Keratinocyte (primary cell): ENCODE results near the gene OLIG2. TPM values are rescaled to one million over a fixed set of nuclear protein-coding genes. Genes with fewer than 3 reads are reported as not detected.
A peak's percentile ranks its signal among the peaks of the same experiment; 100 is the strongest.

Experiments
- DNase-seq: peaks from one replicate; pipeline ENCODE4 v3.0.0-alpha.2; 2011; ENCODE audit warnings: low read depth, missing footprints, low spot score
- FAIRE-seq: peaks from 2 replicates; lab custom pipeline; 2011; peaks lifted over from hg19 to GRCh38; lab: Jason Lieb, UNC
- H2AFZ ChIP-seq: 2 replicates; pipeline ENCODE4 v1.6.0; 2012; ENCODE audit warnings: low read length, control low read depth, inconsistent platforms; ENCODE audit not compliant: control insufficient read depth
- H3K27ac ChIP-seq: 2 replicates; pipeline ENCODE4 v1.5.1; 2011; ENCODE audit warnings: low read length; ENCODE audit not compliant: control insufficient read depth, insufficient read depth
- H3K27me3 ChIP-seq: 3 replicates; pipeline ENCODE4 v1.6.0; 2011; ENCODE audit warnings: low read length; ENCODE audit not compliant: control insufficient read depth, insufficient read depth; ENCODE audit errors: extremely low read depth
- H3K36me3 ChIP-seq, 2 experiments: 2 replicates in 1 of 2; 3 replicates in 1 of 2; pipeline ENCODE4 v1.5.1; 2011; ENCODE audit warnings: low read length in 2 of 2, mild to moderate bottlenecking in 1 of 2; ENCODE audit not compliant: control insufficient read depth in 2 of 2, insufficient read depth in 2 of 2; ENCODE audit errors: extremely low read depth in 1 of 2
- H3K4me1 ChIP-seq: 3 replicates; pipeline ENCODE4 v1.5.1; 2011; ENCODE audit warnings: low read length; ENCODE audit not compliant: control insufficient read depth, insufficient read depth; ENCODE audit errors: extremely low read depth
- H3K4me2 ChIP-seq: 3 replicates; pipeline ENCODE4 v1.6.0; 2011; ENCODE audit warnings: low read depth, low read length; ENCODE audit not compliant: control insufficient read depth, insufficient read depth; ENCODE audit errors: extremely low read depth
- H3K4me3 ChIP-seq, 3 experiments: fragments of 200-600 bp in 1 of 3; sonication (generic) in 1 of 3; 2 replicates in 2 of 3; 3 replicates in 1 of 3; pipeline ENCODE4 v1.5.1; 2011 to 2016; ENCODE audit warnings: low read length in 3 of 3, mild to moderate bottlenecking in 3 of 3, control low read depth in 2 of 3, inconsistent platforms in 1 of 3, low read depth in 1 of 3, mixed read lengths in 1 of 3, mixed run types in 1 of 3, moderate library complexity in 1 of 3; ENCODE audit not compliant: control insufficient read depth in 2 of 3, insufficient read depth in 2 of 3; ENCODE audit errors: extremely low read depth in 1 of 3
- H3K79me2 ChIP-seq: 2 replicates; pipeline ENCODE4 v1.6.0; 2012; ENCODE audit warnings: low read length; ENCODE audit not compliant: control insufficient read depth, insufficient read depth
- H3K9ac ChIP-seq: 3 replicates; pipeline ENCODE4 v1.6.0; 2011; ENCODE audit warnings: low read length; ENCODE audit not compliant: control insufficient read depth, insufficient read depth; ENCODE audit errors: extremely low read depth
- H3K9me1 ChIP-seq: 3 replicates; pipeline ENCODE4 v1.6.0; 2011; ENCODE audit warnings: low read length; ENCODE audit not compliant: control insufficient read depth, insufficient read depth; ENCODE audit errors: extremely low read depth
- H3K9me3 ChIP-seq: 2 replicates; pipeline ENCODE4 v1.5.1; 2012; ENCODE audit warnings: low read depth, low read length; ENCODE audit not compliant: control insufficient read depth
- H4K20me1 ChIP-seq: 3 replicates; pipeline ENCODE4 v1.6.0; 2011; ENCODE audit warnings: low read length; ENCODE audit not compliant: control insufficient read depth, insufficient read depth; ENCODE audit errors: extremely low read depth
- EZH2 ChIP-seq: IDR thresholded peaks from one replicate; pipeline ENCODE4 v1.6.1; 2012; ENCODE audit warnings: inconsistent platforms, mild to moderate bottlenecking, low read length, moderate library complexity
- dilution Hi-C: fragments of 300-500 bp; cut with MboI; formaldehyde crosslinking; loops from one replicate; pipeline ENCODE4 v1.7.0; 2020; ENCODE audit warnings: low sequenced_read_pairs; ENCODE audit not compliant: extremely low pct_ligation_motif_present
- polyA plus RNA-seq, 5 experiments: library from polyadenylated mRNA; depleted of rRNA in 3 of 5; stranded (reverse) in 3 of 5; stranded (forward) in 1 of 5; unstranded in 1 of 5; fragments of >200 nt; gene quantifications; 1 replicate in 1 of 5; 2 replicates in 3 of 5; 3 replicates in 1 of 5; pipeline versions ENCODE4 v1.2.1 to v1.2.3, GENCODE V29; 2011 to 2012; ENCODE audit warnings: missing spikeins in 2 of 5, low read depth in 1 of 5, low replicate concordance in 1 of 5
- TF ChIP-seq, protein P1 (sequence below), 3 experiments: IDR thresholded peaks in 1 of 3; conservative IDR thresholded peaks in 1 of 3; optimal IDR thresholded peaks in 1 of 3; 2 replicates in 2 of 3; 3 replicates in 1 of 3; pipeline versions ENCODE3 to v1.5.1; 2011; ENCODE audit warnings: low read length in 3 of 3, mild to moderate bottlenecking in 3 of 3, moderate library complexity in 2 of 3, control low read depth in 1 of 3, inconsistent platforms in 1 of 3; ENCODE audit not compliant: insufficient read depth in 2 of 3; ENCODE audit errors: extremely low read depth in 1 of 3

The OLIG2 gene
- polyA plus RNA-seq, 1 donor (not counting 4 experiments of a cell fraction or from before 2014, with no cell fraction given) = not detected

DNA sequence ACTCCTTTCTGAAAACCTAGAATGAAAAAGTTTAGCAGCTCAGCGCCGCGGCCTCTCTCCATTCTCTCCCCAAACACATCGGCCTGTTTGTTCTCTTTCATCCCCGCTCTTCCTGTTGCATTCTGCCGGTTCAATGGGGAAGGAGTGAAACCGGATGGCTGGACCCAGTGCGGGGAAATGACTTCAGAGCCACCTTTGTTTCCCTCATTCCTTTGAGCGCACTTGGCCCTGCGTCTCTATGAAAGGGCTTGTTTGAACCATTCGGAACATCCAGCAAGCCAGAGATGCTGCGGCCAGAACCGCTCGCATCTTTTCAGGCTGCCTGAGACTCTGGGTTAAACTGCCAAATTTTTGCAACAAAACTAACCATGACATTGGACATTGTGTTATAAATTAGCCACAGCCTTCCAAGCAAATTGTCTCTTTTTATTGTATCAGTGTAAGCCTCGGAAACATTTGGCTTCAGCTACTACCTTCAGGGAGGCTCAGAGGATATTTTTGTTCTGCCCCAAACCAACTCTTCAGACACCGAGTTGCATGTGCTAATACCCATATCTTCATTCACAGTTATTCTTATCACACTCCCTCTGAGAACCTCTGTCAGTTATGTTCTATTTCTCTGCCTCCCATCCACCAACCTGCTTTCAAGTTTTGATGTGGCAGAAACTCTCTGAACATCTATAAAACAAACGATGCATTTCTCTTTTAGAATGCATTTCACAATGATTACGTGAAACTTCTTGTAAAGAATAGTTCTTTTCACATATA, 39.1 kb downstream of the OLIG2 start:
- FAIRE-seq = no peak
- Histone ChIP-seq H3K27me3 (peaks cover 59% of the 10 kb centered on the region), H3K36me3 (no peaks in the 10 kb centered on the region)

DNA sequence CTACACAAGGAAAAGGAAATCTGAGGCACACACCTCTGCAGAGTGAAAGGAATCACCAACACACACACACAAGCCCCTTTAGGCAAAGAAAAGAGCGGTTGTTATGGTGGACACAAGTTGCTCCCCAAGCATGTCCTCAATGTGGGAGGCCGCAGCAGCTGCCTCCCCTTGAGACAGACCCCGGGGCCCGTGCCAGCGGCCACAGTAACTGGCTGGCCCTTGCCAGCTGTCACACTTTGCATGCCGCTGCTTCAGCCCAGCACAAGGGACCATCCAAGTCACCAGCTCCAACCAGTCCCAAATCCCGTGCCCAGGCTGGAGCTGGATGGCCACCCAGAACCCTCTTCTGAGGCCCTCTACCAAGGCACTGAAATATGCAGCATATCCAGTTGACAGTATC, 41.3 kb downstream of the OLIG2 start:
- FAIRE-seq = no peak
- Histone ChIP-seq H3K4me2 (no peak overlapping the region), H3K4me3 (no peak overlapping the region), H3K9me3 (no peaks in the 10 kb centered on the region), H2AFZ (no peak overlapping the region), H4K20me1 (no peaks in the 10 kb centered on the region), H3K4me1 (peaks cover 5% of the 10 kb centered on the region), H3K9me1 (no peaks in the 10 kb centered on the region), H3K27me3 (peaks cover 78% of the 10 kb centered on the region), H3K79me2 (no peaks in the 10 kb centered on the region), H3K9ac (no peak overlapping the region), H3K27ac (no peak overlapping the region), H3K36me3 (no peaks in the 10 kb centered on the region)
- no peak for DNase-seq
- dilution Hi-C loops = no loop called here
- TF ChIP-seq, protein P1, sequence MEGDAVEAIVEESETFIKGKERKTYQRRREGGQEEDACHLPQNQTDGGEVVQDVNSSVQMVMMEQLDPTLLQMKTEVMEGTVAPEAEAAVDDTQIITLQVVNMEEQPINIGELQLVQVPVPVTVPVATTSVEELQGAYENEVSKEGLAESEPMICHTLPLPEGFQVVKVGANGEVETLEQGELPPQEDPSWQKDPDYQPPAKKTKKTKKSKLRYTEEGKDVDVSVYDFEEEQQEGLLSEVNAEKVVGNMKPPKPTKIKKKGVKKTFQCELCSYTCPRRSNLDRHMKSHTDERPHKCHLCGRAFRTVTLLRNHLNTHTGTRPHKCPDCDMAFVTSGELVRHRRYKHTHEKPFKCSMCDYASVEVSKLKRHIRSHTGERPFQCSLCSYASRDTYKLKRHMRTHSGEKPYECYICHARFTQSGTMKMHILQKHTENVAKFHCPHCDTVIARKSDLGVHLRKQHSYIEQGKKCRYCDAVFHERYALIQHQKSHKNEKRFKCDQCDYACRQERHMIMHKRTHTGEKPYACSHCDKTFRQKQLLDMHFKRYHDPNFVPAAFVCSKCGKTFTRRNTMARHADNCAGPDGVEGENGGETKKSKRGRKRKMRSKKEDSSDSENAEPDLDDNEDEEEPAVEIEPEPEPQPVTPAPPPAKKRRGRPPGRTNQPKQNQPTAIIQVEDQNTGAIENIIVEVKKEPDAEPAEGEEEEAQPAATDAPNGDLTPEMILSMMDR (optimal IDR thresholded peaks at IDR 0.05 in 1 of 3, IDR thresholded peaks at IDR 0.05 in 1 of 3, conservative IDR thresholded peaks at IDR 0.05 in 1 of 3; ENCODE audit: extremely low read depth in 1 of 3, insufficient read depth in 2 of 3, low read length in 3 of 3) = no peak
- TF ChIP-seq EZH2 = no peak

More for the DNA sequence above, 39.1 kb downstream of the OLIG2 start:
- Histone ChIP-seq H3K9ac (no peak overlapping the region), H3K9me3 (no peaks in the 10 kb centered on the region), H3K9me1 (no peaks in the 10 kb centered on the region), H3K4me1 (no peaks in the 10 kb centered on the region), H3K4me3 (no peak overlapping the region), H3K27ac (no peak overlapping the region), H4K20me1 (no peaks in the 10 kb centered on the region), H2AFZ (no peak overlapping the region), H3K79me2 (no peaks in the 10 kb centered on the region), H3K4me2 (no peak overlapping the region)
- DNase-seq = no peak
- dilution Hi-C loops = no loop called here
- TF ChIP-seq EZH2 = peak; percentile 36
- TF ChIP-seq, protein P1 (optimal IDR thresholded peaks at IDR 0.05 in 1 of 3, IDR thresholded peaks at IDR 0.05 in 1 of 3, conservative IDR thresholded peaks at IDR 0.05 in 1 of 3; ENCODE audit: extremely low read depth in 1 of 3, insufficient read depth in 2 of 3, low read length in 3 of 3) = no peak
